Stimulated activated CD4-positive, alpha-beta T cell treated with anti-CD3 and anti-CD28 coated beads, Interleukin-2, amount 100 ng/mL, for 24 hours (primary cell): ENCODE measurements around the gene GOLGA1.
"Not testable (repeated sequence)": the region's sequence is repeated elsewhere in the genome, so short reads cannot be mapped to it uniquely, and the experiment has no call there.

Source experiments
- DNase-seq, 2 donors: peaks; one replicate each; pipeline ENCODE4 v3.0.0-alpha.2; 2020

Gene GOLGA1, protein sequence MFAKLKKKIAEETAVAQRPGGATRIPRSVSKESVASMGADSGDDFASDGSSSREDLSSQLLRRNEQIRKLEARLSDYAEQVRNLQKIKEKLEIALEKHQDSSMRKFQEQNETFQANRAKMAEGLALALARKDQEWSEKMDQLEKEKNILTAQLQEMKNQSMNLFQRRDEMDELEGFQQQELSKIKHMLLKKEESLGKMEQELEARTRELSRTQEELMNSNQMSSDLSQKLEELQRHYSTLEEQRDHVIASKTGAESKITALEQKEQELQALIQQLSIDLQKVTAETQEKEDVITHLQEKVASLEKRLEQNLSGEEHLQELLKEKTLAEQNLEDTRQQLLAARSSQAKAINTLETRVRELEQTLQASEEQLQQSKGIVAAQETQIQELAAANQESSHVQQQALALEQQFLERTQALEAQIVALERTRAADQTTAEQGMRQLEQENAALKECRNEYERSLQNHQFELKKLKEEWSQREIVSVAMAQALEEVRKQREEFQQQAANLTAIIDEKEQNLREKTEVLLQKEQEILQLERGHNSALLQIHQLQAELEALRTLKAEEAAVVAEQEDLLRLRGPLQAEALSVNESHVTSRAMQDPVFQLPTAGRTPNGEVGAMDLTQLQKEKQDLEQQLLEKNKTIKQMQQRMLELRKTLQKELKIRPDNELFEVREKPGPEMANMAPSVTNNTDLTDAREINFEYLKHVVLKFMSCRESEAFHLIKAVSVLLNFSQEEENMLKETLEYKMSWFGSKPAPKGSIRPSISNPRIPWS

DNA sequence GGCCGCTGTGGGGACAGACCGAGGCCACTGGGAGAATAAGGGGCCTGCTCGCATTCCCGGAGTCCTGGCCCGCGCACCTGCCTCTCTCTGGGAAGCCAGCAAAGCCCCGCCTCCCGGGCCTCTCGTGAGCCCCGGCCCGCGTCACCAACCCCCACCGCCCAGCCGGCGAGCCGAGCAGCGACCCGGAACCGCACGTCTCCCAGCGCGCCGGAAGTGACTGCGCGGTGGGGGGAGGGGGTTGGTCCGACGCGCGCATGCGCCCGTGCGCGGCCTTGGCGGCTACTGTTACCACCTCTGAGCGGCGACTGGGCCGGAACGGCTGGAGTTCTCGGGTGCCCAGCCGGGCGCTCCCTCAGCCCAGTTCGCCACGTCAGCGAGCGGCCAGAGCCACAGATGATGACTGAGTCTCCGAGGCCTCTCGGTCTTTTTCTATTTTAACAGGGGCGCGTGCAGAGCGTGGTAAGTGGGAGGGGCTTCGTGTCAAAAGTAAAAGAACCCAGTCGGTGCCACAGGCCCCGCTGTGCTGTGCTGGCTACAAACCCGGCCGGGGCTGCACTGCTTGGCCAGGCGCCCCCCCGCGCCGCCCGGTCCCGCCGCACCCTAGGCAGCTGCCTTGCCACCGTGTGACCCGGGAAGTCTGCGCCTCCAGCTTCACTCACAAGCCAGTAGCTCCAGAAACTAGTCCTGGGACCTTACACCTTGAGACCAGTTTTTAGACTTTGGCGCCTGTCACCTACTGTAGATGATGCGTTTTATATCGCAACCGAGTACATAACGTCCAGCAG is at the start of gene GOLGA1:
TSS of gene GOLGA1 (minus strand) at position 190 of the 785 bp plus-strand sequence. CDS start 2,372 bp downstream, outside the sequence.
- DNase-seq = peak; percentile 93 to 95

DNA sequence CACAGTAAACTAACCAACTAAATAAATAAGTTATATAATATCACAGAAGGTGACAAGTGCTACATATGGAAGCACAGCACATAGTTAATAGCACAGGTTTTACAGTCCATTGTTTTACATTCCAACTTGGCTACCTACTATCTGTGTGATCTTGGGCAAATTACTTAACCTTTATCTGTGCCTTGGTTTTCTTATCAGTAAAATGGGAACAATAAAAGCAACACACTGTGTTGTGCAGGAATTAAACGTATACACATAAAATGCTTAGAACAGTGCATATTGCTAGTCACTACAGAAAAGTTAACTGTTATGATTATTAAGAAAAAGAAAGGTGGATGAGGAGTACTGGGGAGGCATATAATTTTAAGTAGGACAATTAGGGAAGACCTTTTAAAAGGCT is 42.8 kb upstream of the GOLGA1 start:
- DNase-seq = no peak

DNA sequence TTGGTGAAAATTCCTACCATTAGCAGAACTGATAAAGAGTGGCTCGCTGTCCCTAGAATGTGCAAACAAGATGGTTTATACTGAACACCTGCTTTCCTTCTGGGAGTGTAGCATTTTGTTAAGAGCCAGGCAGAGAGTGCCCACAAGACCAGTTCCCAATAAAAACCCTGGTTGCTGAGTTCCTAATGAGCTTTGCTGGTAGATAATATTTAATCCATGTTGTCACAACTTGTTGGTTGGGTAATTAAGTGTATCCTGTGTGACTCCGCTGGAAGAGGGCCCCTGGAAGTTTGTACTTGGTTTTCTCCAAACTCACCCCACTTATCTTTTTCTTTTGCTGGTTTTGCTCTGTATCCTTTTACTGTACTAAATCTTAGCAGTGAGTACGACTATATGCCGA is 39.5 kb upstream of the GOLGA1 start:
- DNase-seq = no peak

DNA sequence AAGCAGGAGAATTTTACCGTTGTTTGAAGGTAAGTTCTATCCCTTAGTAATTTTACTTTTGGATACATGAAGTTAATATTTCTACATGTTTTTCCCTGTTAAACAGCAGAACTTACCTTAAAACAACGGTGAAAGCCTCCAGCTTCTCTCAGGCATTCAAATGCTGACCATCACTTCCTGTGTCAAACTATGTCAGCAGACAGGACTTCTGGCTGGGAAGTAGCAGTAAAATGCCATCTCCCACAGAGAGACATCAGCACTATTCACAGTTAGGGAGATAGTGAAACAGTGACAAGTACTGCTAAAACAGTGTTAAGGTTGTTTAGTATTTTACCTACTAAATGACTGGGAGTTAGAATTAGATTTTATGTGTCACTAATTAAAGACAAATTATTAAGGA is 34.2 kb upstream of the GOLGA1 start:
- no peak for DNase-seq

DNA sequence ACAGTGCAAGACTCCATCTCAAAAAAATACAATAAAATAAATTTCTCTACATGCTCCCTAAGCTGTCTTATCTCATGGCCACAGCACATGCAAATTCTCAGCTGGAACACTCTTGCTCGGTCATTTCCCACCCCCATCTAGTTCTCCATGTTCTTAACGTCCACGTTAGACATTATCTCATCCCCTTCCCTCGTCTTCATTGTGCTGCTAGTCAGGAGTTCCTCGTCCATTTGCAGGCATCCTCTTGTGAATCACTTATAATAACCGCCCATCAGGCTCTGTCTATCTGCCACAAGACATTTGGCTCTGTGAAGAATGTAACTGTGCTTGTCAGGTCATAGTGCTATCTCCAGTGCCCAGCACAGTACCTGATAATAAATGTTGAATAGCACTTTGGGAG is 32.9 kb upstream of the GOLGA1 start:
- DNase-seq = no peak

DNA sequence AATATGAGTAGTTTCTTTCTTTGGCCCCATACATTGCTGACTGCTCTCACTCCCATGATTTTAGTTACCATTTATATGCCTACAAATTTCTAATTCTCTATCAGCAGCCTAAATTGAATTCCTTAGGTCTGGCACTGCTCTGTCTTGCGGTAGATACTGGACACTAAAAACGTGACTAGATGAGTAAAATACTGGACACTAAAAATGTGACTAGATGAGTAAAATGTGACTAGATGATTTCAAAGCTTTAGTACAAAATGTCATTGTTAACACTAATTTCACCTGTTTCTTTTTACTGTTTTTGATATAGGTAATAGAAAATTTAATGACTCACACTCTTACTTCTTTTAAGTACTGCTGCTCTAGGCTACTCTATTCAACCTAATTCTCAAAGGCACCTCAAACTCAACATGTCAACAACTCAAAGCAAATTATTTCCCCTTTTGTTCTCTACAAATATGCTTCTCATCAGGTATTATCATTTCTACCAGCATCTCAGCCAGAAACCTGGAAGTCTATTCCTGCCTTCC is 31.4 kb upstream of the GOLGA1 start:
- DNase-seq = no peak

DNA sequence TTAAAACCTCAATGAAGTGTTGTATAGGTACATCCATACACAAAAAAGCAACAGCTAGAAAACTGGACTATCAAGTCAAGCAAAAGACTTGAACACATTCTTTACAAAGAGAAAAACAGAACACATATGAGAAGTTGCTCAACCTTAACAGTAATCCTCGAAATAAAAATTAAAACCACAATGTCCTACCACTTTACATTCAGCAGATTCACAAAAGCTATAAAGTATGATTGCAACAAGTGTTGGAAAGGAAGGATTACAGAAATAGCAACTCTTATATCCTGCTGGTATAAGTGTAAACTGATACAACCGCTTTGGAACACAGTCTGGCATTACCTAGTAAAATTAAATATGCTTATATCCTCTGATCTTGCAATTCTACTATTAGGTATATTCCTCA is 28.5 kb upstream of the GOLGA1 start:
- no peak for DNase-seq

DNA sequence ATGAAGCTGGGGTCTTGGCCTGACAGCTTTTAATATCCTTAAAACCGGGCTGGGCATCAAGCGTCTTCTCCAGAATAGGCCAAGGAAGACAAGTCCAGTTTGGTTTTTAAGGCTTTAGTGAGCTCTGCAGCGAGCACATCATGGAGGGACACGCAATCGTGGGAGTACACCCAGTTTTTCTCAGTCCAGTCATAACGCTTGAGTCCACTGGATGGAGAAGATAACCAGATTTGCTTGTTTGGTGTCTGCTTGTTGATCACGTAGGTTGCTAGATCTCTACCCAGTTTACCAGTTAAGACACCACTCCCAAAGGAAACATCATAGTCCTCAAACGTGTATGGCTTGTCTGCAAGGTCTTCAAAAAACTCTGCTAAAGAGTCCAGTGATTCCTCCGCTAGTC is 27.4 kb upstream of the GOLGA1 start:
- no peak for DNase-seq

DNA sequence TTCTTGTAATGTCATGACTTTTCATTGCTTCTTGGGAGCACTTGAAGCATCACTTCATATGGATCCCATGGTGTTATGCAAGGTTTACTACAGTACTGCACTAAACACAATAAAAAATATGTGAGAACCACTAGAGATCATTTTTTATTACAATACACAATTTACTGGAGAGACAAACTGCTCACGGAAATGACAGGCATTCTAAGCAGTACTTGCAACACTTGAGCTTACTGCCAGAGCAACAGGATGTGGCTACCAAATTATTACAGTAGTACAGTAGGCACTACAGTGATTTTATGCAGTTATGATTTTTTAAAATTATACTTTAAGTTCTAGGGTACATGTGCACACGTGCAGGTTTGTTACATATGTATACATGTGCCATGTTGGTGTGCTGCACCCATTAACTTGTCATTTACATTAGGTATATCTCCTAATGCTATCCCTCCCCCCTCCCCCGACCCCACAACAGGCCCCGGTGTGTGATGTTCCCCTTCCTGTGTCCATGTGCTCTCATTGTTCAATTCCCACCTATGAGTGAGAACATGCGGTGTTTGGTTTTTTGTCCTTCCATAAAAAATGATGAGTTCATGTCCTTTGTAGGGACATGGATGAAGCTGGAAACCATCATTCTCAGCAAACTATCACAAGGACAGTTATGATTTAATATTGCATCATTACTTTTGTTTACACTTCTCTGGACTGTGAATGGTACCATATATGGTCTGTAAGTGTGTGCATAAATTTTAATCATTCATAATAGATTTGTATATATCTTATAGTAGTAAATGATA is 25.1 kb upstream of the GOLGA1 start:
- DNase-seq = not testable (repeated sequence)

DNA sequence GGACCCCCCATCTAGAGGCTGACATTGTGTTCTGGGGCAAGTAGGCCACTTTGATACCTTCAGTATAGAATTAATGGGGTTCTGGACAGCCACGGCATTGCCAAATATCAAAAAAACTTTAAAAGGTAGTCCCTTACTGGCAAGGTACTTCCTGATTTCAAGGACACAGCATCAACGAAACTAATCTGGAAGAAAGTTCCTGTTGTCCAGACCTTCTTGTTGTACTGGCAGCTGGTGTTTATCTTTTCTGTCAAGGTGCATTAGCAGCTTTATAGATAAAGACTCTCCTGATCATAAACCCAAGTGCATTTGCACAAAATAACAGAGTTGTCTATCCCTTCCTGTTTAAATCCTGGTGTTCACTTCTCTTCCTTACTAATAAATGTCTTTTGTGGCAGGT is 23.7 kb upstream of the GOLGA1 start:
- DNase-seq = no peak

DNA sequence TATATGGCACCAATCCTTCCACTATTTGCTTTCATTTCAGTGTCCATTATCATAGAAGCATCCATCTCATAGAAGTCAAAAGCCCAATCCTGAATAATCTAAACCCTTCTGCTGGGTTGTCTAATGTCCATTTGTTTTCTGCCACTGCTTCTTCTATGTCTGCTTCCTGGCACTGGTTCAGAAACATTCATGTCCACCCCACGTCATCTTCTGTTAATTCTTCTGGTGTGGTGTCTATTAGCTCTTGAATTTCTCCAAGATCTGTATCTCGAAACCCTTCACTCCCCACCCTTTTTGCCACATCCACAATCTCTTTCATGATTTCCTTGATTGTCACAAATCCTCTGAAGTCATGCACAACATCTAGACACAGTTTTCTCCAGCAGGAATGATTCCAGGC is 23.2 kb upstream of the GOLGA1 start:
- no peak for DNase-seq

DNA sequence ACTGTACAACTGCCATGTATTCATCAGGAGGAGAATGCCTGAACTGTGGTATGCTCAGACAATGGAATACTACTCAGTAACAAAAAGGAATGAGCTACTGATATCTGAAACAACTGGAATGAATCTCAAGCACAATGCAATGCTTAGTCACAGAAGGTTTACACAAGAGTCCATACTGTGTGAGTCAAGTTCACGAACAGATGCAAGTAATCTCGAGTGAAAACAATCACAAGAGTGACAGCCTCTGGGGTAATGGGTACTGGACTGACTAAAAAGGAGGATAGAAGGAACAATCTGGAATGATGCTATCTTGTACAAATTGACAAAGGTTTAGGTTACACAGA is 19.5 kb upstream of the GOLGA1 start:
- no peak for DNase-seq

DNA sequence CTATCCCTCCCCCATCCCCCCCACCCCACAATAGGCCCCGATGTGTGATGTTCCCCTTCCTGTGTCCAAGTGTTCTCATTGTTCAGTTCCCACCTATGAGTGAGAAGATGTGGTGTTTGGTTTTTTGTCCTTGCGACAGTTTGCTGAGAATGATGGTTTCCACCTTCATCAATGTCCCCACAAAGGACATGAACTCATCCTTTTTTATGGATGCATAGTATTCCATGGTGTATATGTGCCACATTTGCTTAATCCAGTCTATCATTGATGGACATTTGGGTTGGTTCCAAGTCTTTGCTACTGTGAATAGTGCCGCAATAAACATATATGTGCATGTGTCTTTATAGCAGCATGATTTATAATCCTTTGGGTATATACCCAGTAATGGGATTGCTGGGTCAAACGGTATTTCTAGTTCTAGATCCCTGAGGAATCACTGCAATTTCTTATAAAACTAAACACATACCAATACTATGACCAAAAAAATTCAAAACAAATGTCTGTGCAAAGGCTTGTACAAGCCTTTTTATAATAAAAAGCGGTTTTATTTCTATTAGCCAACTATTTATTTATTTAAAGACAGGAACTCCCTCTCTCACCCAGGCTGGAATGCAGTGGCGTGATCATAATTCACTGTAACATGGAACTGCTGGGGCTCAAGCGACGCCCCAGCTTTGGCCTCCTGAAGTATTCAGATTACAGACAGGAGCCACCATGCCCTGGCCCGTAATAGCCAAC is 19.0 kb upstream of the GOLGA1 start:
- DNase-seq = not testable (repeated sequence)

DNA sequence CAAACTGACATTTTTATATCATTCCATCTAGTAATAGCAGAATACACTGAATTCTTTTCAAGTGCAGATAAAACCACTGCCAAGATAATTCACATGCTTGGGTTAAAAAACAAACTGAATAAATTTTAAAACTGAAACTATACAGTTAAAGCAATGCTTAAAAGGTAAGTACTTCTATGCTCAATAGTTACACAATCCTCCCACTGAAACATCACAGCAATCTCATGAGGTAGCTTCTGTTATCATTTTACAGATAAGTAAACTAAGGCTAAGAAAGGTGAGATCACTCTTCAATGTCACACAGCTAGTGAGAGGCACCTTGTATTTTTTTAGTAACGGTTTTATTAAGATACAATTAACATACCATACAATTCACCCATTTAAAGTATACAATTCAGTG is 13.4 kb upstream of the GOLGA1 start:
- no peak for DNase-seq

DNA sequence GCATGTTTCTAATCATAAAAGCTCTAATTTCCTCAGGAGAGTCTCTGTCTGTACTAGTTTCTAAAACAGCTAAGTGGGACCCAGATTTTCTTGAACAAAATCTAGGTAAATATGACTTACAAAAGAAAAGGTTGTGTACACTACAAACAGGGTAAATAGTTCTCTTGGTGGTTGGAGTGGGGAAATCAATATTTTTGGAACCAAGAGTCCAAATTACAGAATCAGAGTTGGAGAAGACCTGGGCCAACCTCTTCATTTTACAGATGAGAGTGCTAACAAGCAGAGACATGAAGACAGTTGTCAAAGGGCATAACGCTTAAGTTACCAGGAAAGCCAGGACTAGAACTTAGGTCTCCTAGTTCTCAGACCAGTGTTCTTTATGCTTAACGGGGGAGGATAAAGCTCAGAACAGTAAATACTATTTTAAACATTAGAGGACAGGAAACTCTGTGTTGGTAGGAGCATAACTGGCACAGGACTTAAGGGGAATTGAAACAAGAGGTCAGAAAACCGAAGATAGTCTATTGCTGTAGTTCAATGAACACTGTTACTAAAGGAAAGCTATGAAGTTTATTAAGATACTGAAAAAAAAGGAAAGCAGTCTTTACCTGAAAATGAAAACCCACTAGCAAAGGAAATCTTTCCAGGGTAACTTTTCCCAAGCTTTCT is 9.3 kb upstream of the GOLGA1 start:
- DNase-seq = no peak

DNA sequence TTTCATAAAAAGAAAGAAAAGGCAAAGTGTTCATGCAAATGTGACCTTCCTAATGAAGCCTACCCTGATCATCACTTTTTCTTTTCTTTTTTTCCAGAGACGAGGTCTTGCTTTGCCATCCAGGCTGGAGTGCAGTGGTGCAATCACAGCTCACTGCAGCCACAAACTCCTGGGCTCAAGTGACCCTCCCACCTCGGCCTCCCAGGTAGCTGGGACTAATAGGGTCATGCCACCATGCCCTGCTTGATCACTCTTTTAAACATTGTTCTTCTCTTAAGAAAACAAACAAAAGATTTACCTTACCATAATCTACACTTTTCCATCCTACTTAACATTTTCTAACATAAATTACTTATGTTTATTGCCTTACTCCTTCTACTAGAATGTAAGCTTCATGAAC is 8.5 kb upstream of the GOLGA1 start:
- no peak for DNase-seq

DNA sequence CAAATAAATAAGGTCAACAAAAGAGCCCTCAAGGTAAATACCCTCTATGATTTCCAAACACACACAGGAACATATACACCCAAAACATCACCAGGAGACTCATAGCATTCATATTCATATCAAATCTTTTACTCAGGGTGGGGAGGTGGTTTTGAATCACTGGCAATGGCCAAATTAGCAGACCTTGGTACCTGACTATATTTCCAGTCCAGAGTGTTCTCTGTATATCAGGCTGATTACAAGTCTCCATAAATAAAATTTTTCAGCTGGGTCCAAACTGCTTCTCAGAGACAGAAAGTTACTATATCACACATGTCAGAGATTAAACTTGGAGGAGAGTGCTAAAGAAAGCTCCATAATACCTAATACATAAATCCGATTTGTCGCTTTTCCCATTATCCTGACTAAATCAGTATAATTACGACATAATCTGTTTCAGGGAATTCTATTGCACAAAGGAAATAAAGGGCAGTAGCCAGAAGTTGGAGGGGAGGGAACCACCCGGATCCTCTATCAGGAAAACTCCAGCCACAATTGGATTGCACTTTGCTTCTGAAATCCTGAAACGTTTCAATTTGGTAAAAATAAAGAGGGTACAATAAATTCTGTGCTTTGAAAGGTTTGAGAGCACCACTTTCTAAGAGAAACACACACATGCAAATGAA is 7.0 kb upstream of the GOLGA1 start:
- DNase-seq = no peak

DNA sequence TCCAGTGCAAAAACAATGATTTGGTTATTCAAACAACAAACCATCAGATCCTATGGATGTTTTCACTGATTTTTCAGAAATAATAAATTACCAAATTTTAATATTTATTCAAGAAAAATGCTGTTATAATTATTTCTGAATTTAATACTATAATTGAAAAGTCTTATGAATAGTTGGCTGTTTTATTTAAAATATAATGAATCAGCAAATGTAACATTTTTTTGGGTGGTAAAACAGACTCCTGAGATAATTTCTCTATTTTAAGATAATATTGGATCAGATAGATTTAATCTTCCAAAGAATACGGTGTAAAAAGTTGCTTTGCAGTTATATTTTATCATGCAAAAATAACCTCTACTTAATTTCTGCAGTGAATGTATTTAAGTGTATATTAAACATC is 5.3 kb upstream of the GOLGA1 start:
- DNase-seq = no peak

DNA sequence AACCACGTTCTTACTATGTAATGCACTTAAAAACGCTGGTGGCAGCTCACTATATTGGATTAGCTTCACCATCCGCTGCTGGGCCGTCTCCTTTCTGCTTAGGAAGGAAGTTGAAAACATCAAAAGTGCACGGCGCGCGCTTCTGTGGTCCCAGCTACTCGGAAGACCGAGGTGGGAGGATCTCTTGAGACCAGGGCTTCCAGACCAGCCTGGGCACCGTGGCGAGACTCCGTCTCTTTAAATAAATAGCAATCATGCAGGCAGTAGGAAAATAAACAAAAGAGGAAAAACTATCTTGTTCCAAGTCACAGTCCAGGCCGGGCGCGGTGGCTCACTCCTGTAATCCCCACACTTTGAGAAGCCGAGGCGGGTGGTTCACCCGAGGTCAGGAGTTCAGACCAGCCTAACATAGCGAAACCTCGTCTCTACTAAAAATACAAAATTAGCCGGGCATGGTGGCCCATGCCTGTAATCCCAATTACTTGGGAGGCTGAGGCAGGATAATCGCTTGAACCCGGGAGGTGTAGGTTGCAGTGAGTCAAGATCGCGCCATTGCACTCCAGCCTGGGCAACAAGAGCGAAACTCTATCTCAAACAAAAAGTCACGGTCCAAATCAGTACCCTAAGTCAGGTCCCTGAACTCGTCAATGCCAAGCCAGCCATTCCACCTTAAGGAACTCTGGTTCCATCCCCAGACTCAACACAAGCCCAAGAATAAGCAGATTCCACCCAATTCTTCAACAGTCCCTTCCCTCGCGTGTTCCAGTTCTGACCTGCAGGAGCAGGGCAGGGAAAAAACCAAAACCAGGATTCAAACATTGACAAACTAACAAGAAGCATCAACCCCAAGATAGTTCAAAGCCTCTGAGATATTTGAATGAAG is 1.0 kb upstream of the GOLGA1 start:
- DNase-seq = peak; percentile 56 to 70

DNA sequence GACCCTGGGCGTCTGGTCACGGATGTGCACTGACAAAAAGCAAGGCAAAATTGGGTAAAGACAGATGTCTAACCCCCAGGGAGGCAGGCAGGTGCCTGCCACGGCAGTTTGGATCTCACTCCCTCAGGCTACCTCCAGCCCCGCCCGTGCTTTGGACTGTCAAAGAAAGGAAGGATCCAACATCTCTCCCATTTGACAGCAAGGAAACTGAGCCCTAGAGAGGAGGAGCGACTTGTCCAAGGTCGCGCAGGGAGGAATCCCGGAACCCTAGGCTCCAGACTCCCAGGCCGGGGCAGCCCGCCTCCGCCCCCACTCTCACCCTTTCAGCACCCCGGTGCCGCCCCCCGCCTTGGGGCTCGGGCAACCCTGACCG is 376 bp downstream of the GOLGA1 start:
- no peak for DNase-seq
